Common myeloid progenitor, CD34-positive (primary cell): ENCODE results near the gene UQCRC1.

ENCODE experiments used
- CTCF ChIA-PET: fragments of 350-600 bp; sonication (Branson Sonifier 250); formaldehyde crosslinking; loops from one replicate; lab custom pipeline; 2021; ENCODE audit warnings: antibody characterized with exemption; lab: Charles Lee
- POLR2A ChIA-PET: fragments of 350-600 bp; sonication (Branson Sonifier 250); formaldehyde crosslinking; loops from one replicate; lab custom pipeline; 2021; ENCODE audit warnings: antibody characterized with exemption; lab: Charles Lee
- DNase-seq, 3 donors: peaks; one replicate each; pipeline versions ENCODE4 v3.0.0 to v3.0.0-alpha.2; 2013
- H3K27ac ChIP-seq, 2 experiments: 1 replicate in 1 of 2; 2 replicates in 1 of 2; pipeline ENCODE4 v1.7.0; 2013; ENCODE audit warnings: inconsistent platforms in 2 of 2, low read length in 2 of 2, mild to moderate bottlenecking in 2 of 2, low read depth in 1 of 2, moderate library complexity in 1 of 2; ENCODE audit not compliant: severe bottlenecking in 2 of 2, insufficient read depth in 1 of 2, poor library complexity in 1 of 2
- H3K27me3 ChIP-seq, 5 experiments: replicated peaks in 2 of 5; 1 replicate in 3 of 5; 2 replicates in 2 of 5; pipeline versions ENCODE4 v1.6.1 to v1.7.0; 2013; ENCODE audit warnings: low read length in 4 of 5, mild to moderate bottlenecking in 2 of 5, moderate library complexity in 2 of 5, inconsistent platforms in 1 of 5; ENCODE audit not compliant: insufficient read depth in 5 of 5, control insufficient read depth in 4 of 5
- H3K36me3 ChIP-seq, 4 experiments: 1 replicate in 2 of 4; 2 replicates in 2 of 4; pipeline versions ENCODE4 v1.6.1 to v1.7.0; 2013; ENCODE audit warnings: low read length in 3 of 4, control low read depth in 1 of 4, mild to moderate bottlenecking in 1 of 4; ENCODE audit not compliant: control insufficient read depth in 4 of 4, insufficient read depth in 4 of 4
- H3K4me1 ChIP-seq, 4 experiments: 1 replicate in 3 of 4; 2 replicates in 1 of 4; pipeline versions ENCODE4 v1.6.1 to v1.7.1; 2013; ENCODE audit warnings: low read length in 3 of 4, mild to moderate bottlenecking in 3 of 4, control low read depth in 1 of 4, inconsistent platforms in 1 of 4, moderate library complexity in 1 of 4; ENCODE audit not compliant: control insufficient read depth in 4 of 4, insufficient read depth in 4 of 4; ENCODE audit errors: control extremely low read depth in 1 of 4
- H3K4me3 ChIP-seq, 7 experiments: 1 replicate in 4 of 7; 2 replicates in 3 of 7; pipeline versions ENCODE4 v1.5.1 to v1.7.0; 2013; ENCODE audit warnings: mild to moderate bottlenecking in 7 of 7, low read length in 6 of 7, moderate library complexity in 6 of 7, inconsistent platforms in 2 of 7, low read depth in 2 of 7, control low read depth in 1 of 7; ENCODE audit not compliant: insufficient read depth in 4 of 7, control insufficient read depth in 1 of 7; ENCODE audit errors: extremely low read depth in 1 of 7
- H3K9me3 ChIP-seq, 5 experiments: 1 replicate in 4 of 5; 2 replicates in 1 of 5; pipeline versions ENCODE4 v1.6.1 to v1.7.1; 2013; ENCODE audit warnings: low read length in 4 of 5, mild to moderate bottlenecking in 2 of 5, inconsistent platforms in 1 of 5, low read depth in 1 of 5, moderate library complexity in 1 of 5; ENCODE audit not compliant: control insufficient read depth in 4 of 5, insufficient read depth in 2 of 5; ENCODE audit errors: control extremely low read depth in 1 of 5
- WGBS: methylation state at CpG from one replicate; pipeline ENCODE4 v1.1.5; 2013; ENCODE audit not compliant: insufficient coverage; 5-methylcytosine and 5-hydroxymethylcytosine counted together

Gene UQCRC1

GRCh38 chr3:48564022-48564421 is 45.4 kb downstream of the UQCRC1 start:
- peak; percentile 26 to 75 (median 72) for DNase-seq
- WGBS, result 84% methylated on average over 8 of the region's 10 CpGs
- H3K27me3 ChIP-seq, result no peaks in the 10 kb centered on the region
- no peaks in the 10 kb centered on the region for H3K36me3 ChIP-seq
- no peak overlapping the region for H3K27ac ChIP-seq
- CTCF ChIA-PET, result interaction anchor here (0.6 to 1.8 kb wide), 3 partner anchors 15 to 173 kb away, joined by 3 to 6 read pairs (median 3); no protein-coding TSS in a partner anchor
- H3K9me3 ChIP-seq, result no peaks in the 10 kb centered on the region
- H3K4me1 ChIP-seq, result peaks cover 4 to 44% (median 21%) of the 10 kb centered on the region in 4 experiments
- no peak overlapping the region for H3K4me3 ChIP-seq
- POLR2A ChIA-PET, result interaction anchor here (0.6 kb wide), 1 partner anchor 118 kb away, joined by 3 read pairs; no protein-coding TSS in a partner anchor

DNA sequence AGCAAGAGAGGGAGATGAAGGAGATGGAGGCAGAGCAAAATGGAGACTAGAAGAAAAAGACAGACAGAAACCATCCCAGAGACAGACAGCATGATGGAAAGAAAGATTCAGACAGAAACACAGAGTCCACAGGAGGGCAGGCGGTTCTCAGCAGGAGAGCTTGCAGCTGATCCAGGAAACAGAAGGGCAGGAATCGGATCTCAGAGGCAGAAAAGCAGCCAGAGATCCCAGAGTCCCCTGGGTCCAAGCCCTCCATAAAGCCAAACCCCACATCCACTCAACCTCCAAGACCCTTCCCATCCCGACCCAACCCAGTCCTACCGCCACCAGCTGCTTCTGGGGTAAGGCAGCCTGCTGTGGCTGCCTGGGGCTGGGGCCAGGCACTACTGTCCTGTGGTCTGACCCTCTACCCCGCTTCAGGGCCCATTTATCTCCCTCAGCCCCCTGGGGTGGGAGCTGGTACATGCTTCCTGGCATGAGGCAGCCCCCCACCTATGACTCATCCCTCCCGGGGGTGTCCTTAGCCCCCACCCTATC is 46.0 kb downstream of the UQCRC1 start, which contains the start of gene UCN2:
TSS of gene UCN2 (minus strand) at position 400 of the 537 bp plus-strand sequence. CDS start 657 bp downstream, outside the sequence.
- POLR2A ChIA-PET, result no interaction called here
- DNase-seq, result no peak
- WGBS, result 95% methylated on average over 2 of the region's 6 CpGs
- Histone ChIP-seq H3K4me1 (peaks cover 4 to 50% (median 24%) of the 10 kb centered on the region in 4 experiments), H3K36me3 (no peaks in the 10 kb centered on the region), H3K27ac (no peak within 1 kb of the TSS), H3K4me3 (no peak within 1 kb of the TSS), H3K9me3 (no peaks in the 10 kb centered on the region), H3K27me3 (no peaks in the 10 kb centered on the region)
- CTCF ChIA-PET, result interaction anchor here (1.3 to 1.8 kb wide), 2 partner anchors 14 to 94 kb away, joined by 3 to 6 read pairs; no protein-coding TSS in a partner anchor

DNA sequence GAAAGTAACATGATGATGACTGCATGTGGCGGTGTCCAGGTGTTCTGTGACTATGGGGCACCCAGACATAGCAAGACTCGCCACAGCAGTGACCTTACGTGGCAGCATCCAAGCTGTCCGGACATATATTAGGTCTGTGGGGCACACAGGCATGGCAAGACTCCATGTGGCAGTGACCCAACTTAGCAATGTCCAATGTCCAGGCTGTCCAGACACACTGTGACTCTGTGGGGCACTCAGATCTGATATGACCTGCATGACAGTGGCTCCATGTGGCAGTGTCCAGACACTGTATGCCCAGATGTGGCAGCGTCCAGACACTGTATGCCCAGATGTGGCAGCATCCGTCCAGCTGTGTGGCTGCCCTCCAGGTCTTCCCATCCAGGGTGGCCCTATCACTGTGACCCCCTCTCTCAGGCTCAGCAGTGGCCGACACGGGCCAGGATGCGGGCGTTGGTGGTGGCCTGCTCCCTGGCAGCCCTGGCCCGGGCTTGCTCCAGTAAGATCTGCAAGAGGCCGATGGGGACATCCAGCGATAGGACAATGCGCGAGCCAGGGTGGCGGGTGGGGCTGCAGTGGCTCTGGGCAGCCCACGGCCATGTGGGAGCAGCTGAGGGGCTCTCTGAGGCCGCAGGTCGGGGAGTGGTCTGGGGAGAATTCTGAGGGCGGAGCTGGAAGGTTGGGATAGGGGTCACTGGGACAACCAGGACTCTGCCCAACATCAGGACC is 46.9 kb downstream of the UQCRC1 start:
- no peak overlapping the region for H3K4me3 ChIP-seq
- POLR2A ChIA-PET, result no interaction called here
- no peaks in the 10 kb centered on the region for H3K9me3 ChIP-seq
- WGBS, result 96% methylated on average over 16 of the region's 20 CpGs
- no peaks in the 10 kb centered on the region for H3K36me3 ChIP-seq
- CTCF ChIA-PET, result interaction anchor here (6.4 kb wide), 1 partner anchor 14 kb away, joined by 32 read pairs; no protein-coding TSS in a partner anchor
- DNase-seq, result no peak
- H3K27ac ChIP-seq, result no peak overlapping the region
- H3K4me1 ChIP-seq, result peaks cover 4 to 59% (median 28%) of the 10 kb centered on the region in 4 experiments
- no peaks in the 10 kb centered on the region for H3K27me3 ChIP-seq

- no peaks in the 10 kb centered on the region for H3K36me3 ChIP-seq
- peak overlapping the region in 6 of 7 experiments; percentile 30 to 71 (median 48) for H3K4me3 ChIP-seq
- DNase-seq, result peak; percentile 37 to 66 (median 61)
- ChIA-PET POLR2A (interaction anchor here (0.5 kb wide), 1 partner anchor 114 kb away, joined by 3 read pairs; no protein-coding TSS in a partner anchor), CTCF (interaction anchor here (1.3 to 6.4 kb wide), 4 partner anchors 12 to 161 kb away, joined by 3 to 32 read pairs (median 6); no protein-coding TSS in a partner anchor)
- WGBS, result 31% methylated on average over 20 of the region's 21 CpGs
- H3K27me3 ChIP-seq, result no peaks in the 10 kb centered on the region
- H3K27ac ChIP-seq, result no peak overlapping the region
- H3K9me3 ChIP-seq, result no peaks in the 10 kb centered on the region
- H3K4me1 ChIP-seq, result peaks cover 4 to 67% (median 34%) of the 10 kb centered on the region in 4 experiments
Measured at GRCh38 chr3:48561045-48561736, 48.3 kb downstream of the UQCRC1 start.

DNA sequence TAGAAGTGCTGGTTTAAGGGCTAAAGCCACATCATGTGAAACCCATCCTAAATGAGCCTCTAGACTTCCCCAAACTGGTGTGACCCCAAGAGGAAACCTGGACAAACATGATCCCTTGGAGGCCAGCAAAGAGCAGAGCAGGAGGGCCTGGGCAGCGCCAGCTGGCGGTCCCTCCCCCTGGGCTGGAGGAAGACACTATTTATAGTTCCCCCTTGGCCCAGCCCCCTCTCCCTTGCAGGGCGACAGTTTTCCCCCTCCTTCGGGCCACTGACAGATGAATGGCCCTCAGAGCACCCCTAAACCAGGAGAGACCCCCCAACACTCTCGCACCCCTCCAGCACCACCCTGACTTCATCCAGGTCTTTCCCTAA is 48.8 kb downstream of the UQCRC1 start:
- DNase-seq, result no peak
- ChIA-PET POLR2A (interaction anchor here (0.5 to 0.6 kb wide), 3 partner anchors 111 to 294 kb away, joined by 3 to 7 read pairs (median 4); no protein-coding TSS in a partner anchor), CTCF (interaction anchor here (1.3 to 6.4 kb wide), 4 partner anchors 12 to 160 kb away, joined by 3 to 32 read pairs (median 6); no protein-coding TSS in a partner anchor)
- H3K4me3 ChIP-seq, result peak overlapping the region in 6 of 7 experiments; percentile 30 to 71 (median 48)
- no peaks in the 10 kb centered on the region for H3K36me3 ChIP-seq
- H3K27ac ChIP-seq, result no peak overlapping the region
- no peaks in the 10 kb centered on the region for H3K9me3 ChIP-seq
- peaks cover 4 to 66% (median 37%) of the 10 kb centered on the region in 4 experiments for H3K4me1 ChIP-seq
- 6% methylated on average over 3 of the region's 5 CpGs for WGBS
- no peaks in the 10 kb centered on the region for H3K27me3 ChIP-seq

DNA sequence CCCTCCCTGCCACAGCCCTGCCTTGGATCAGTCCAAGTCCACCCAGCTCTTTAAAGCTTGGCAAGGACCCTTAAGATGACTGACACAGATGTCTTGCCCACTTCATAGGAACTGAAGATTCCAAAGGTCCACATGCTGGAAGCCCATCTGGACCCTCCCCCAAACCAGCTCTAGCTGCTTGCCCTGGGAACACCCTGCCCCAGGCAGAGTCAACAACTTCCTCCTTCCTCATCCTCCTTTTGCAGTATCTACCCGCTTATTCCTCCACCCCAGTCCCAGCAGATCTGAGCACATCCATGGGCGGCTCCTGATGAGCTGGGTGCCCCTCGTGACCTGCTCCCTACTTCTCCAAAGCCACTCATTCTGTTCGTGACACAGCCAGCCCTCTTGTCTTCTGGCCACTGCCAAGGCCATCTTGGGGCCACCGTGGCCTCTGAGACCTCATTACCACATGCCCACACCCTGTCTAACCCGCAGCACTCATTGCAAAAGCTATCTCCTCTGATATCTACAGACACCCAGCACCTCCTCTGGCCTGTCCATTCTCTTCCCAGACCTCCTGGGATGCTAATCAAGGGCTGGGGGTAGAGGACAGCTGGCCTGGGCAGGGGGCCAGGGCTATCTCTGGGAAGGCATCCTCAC is 50.8 kb downstream of the UQCRC1 start:
- DNase-seq, result no peak
- 63% methylated on average over 5 of the region's 6 CpGs for WGBS
- Histone ChIP-seq H3K27me3 (no peaks in the 10 kb centered on the region), H3K9me3 (no peaks in the 10 kb centered on the region), H3K4me3 (no peak overlapping the region), H3K4me1 (peaks cover 4 to 68% (median 40%) of the 10 kb centered on the region in 4 experiments), H3K27ac (no peak overlapping the region), H3K36me3 (no peaks in the 10 kb centered on the region)
- ChIA-PET POLR2A (no interaction called here), CTCF (interaction anchor here (0.7 to 6.4 kb wide), 12 partner anchors 10 to 287 kb away, joined by 3 to 32 read pairs (median 4); partner anchors contain the start of gene SLC26A6)
